ENCODE data around the gene PRKCZ.

PRKCZ gene

DNA sequence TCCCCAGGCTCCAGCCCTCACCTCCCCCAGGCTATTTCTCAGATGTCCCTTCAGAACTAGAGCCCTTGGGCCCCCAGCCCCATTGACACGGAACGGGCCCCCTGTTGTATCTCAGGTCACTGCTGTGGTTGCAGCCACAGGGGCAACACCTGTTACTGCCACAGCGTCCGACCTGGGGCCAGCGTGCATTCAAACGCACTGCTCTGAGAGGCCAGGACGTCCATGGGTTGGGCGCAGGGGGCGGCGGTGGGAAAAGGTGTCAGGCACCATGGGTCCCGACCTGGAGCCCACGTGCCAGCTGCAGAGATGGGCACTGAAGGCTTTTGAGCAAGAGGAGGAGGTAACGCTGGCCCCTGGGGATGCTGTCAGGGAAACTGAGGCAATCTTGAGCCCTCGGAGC, 131.1 kb downstream of the PRKCZ start:
- TF ChIP-seq FOXP2 (optimal IDR thresholded peaks at IDR 0.05; ENCODE audit: borderline replicate concordance, extremely low read depth, extremely low read length, insufficient read depth) (no peak), SIN3A (IDR thresholded peaks at IDR 0.05; ENCODE audit: borderline replicate concordance, insufficient read depth, low read length) (no peak), TAF1 (IDR thresholded peaks at IDR 0.05; ENCODE audit: borderline replicate concordance, insufficient read depth, low read length) (no peak), POLR2AphosphoS5 (IDR thresholded peaks at IDR 0.05; ENCODE audit: low read depth, low read length) (no peak)
- TF ChIP-seq, protein P1, sequence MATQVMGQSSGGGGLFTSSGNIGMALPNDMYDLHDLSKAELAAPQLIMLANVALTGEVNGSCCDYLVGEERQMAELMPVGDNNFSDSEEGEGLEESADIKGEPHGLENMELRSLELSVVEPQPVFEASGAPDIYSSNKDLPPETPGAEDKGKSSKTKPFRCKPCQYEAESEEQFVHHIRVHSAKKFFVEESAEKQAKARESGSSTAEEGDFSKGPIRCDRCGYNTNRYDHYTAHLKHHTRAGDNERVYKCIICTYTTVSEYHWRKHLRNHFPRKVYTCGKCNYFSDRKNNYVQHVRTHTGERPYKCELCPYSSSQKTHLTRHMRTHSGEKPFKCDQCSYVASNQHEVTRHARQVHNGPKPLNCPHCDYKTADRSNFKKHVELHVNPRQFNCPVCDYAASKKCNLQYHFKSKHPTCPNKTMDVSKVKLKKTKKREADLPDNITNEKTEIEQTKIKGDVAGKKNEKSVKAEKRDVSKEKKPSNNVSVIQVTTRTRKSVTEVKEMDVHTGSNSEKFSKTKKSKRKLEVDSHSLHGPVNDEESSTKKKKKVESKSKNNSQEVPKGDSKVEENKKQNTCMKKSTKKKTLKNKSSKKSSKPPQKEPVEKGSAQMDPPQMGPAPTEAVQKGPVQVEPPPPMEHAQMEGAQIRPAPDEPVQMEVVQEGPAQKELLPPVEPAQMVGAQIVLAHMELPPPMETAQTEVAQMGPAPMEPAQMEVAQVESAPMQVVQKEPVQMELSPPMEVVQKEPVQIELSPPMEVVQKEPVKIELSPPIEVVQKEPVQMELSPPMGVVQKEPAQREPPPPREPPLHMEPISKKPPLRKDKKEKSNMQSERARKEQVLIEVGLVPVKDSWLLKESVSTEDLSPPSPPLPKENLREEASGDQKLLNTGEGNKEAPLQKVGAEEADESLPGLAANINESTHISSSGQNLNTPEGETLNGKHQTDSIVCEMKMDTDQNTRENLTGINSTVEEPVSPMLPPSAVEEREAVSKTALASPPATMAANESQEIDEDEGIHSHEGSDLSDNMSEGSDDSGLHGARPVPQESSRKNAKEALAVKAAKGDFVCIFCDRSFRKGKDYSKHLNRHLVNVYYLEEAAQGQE (IDR thresholded peaks at IDR 0.05; ENCODE audit: insufficient read depth in 1 of 2, low read depth in 2 of 2, low read length in 2 of 2), result no peak

DNA sequence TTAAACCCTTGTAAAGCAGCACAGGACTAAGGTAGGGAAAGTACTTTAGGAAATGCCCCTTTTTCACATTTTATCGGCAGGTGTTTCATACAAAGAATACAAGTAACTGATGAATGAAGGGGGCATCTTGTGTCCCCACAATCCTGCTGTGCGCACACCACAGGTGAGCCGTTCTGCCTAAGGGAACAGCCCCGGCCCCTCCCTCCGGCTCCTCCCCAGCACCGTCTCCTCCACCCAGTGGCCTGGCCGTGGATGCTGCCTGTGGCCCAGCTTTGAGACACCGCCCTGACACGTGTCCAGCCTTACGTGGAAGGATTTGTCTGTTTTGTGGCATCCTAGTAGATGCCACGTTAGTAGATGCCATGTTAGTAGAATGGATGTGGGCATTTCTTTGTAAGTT, 131.5 kb downstream of the PRKCZ start:
- TF ChIP-seq POLR2AphosphoS5 (IDR thresholded peaks at IDR 0.05; ENCODE audit: low read depth, low read length) (no peak), SIN3A (IDR thresholded peaks at IDR 0.05; ENCODE audit: borderline replicate concordance, insufficient read depth, low read length) (no peak), FOXP2 (optimal IDR thresholded peaks at IDR 0.05; ENCODE audit: borderline replicate concordance, extremely low read depth, extremely low read length, insufficient read depth) (no peak), TAF1 (IDR thresholded peaks at IDR 0.05; ENCODE audit: borderline replicate concordance, insufficient read depth, low read length) (no peak)
- TF ChIP-seq, protein P1 (IDR thresholded peaks at IDR 0.05; ENCODE audit: insufficient read depth in 1 of 2, low read depth in 2 of 2, low read length in 2 of 2), result no peak

DNA sequence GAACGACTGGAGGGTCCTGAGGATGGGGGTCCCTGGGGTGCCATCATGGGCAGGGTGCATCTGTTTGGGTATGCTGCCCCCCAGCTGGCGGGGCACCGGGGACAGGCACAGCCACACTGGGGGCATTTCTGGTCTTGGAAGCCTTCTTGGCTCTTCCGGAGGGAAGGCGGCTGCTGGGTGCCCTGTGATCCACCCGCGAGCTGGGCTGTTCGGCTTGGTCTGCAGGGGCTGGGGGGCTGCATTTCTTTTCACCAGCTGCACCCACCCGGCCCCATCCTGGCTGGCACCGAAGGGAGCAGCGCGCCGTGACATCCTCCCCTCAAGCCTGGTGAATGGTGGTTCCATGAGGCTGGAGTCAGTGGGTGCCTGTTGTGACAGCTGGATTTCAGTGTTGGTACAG, 132.2 kb downstream of the PRKCZ start:
- TF ChIP-seq POLR2AphosphoS5 (IDR thresholded peaks at IDR 0.05; ENCODE audit: low read depth, low read length), result no peak
- no peak for TF ChIP-seq SIN3A (IDR thresholded peaks at IDR 0.05; ENCODE audit: borderline replicate concordance, insufficient read depth, low read length)
- TF ChIP-seq FOXP2 (optimal IDR thresholded peaks at IDR 0.05; ENCODE audit: borderline replicate concordance, extremely low read depth, extremely low read length, insufficient read depth), result no peak
- TF ChIP-seq, protein P1 (IDR thresholded peaks at IDR 0.05; ENCODE audit: insufficient read depth in 1 of 2, low read depth in 2 of 2, low read length in 2 of 2), result no peak
- no peak for TF ChIP-seq TAF1 (IDR thresholded peaks at IDR 0.05; ENCODE audit: borderline replicate concordance, insufficient read depth, low read length)

DNA sequence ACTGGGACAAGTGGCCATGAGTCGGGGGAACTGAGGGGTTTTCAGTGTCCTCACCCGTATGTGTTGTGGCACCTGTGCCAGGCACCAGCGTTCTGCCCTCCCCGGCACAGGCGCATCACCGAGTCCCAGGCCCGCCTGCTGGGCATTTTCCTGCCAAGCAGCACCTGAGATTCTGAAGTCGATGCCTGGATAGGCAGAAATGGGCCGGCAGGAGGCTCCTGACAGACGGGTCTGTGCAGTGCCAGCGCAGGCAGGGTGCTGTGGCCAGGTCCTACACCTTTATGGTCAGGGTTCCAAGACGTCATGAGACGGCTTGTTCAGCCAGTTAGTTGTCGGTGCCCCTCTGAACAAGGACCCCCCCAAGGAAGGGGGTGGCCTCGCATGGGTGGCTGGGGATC, 133.7 kb downstream of the PRKCZ start:
- TF ChIP-seq TAF1 (IDR thresholded peaks at IDR 0.05; ENCODE audit: borderline replicate concordance, insufficient read depth, low read length) (no peak), FOXP2 (optimal IDR thresholded peaks at IDR 0.05; ENCODE audit: borderline replicate concordance, extremely low read depth, extremely low read length, insufficient read depth) (no peak), SIN3A (IDR thresholded peaks at IDR 0.05; ENCODE audit: borderline replicate concordance, insufficient read depth, low read length) (no peak), POLR2AphosphoS5 (IDR thresholded peaks at IDR 0.05; ENCODE audit: low read depth, low read length) (no peak)
- TF ChIP-seq, protein P1 (IDR thresholded peaks at IDR 0.05; ENCODE audit: insufficient read depth in 1 of 2, low read depth in 2 of 2, low read length in 2 of 2), result no peak

DNA sequence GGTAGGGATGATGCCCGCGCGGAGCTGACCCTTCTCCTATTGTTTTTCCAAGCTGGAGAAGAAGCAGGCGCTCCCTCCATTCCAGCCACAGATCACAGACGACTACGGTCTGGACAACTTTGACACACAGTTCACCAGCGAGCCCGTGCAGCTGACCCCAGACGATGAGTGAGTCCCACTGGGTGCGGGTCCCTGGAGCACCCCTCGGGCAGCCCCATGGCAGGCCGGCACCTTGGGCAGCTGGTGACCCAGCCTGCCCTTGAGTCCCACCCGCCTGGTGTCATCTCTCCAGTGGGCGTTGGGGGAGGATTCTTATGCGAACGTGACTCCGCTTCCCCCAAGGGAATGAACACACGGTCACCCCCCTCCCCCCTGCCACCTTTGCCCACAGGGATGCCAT, 134.3 kb downstream of the PRKCZ start:
- no peak for TF ChIP-seq SIN3A (IDR thresholded peaks at IDR 0.05; ENCODE audit: borderline replicate concordance, insufficient read depth, low read length)
- TF ChIP-seq, protein P1 (IDR thresholded peaks at IDR 0.05; ENCODE audit: insufficient read depth in 1 of 2, low read depth in 2 of 2, low read length in 2 of 2), result no peak
- no peak for TF ChIP-seq TAF1 (IDR thresholded peaks at IDR 0.05; ENCODE audit: borderline replicate concordance, insufficient read depth, low read length)

Measured in PFSK-1 (cell line).